RPMI7951 (cell line): ENCODE measurements around the gene PMVK. TPM values are rescaled to one million over a fixed set of nuclear protein-coding genes. Genes with fewer than 3 reads are reported as not detected.

Experiments
- DNase-seq: peaks from one replicate; pipeline ENCODE4 v3.0.0-alpha.2; 2012; ENCODE audit warnings: low read depth
- total RNA-seq: library from RNA; depleted of rRNA; stranded (reverse); fragments of >200 nt; shearing (Covaris generic); gene quantifications from 2 replicates; pipeline ENCODE4 v1.2.3, GENCODE V29; 2014; rRNA removed

PMVK gene
- total RNA-seq, 1 experiment from 2014 or later, result 8.7 TPM

DNA sequence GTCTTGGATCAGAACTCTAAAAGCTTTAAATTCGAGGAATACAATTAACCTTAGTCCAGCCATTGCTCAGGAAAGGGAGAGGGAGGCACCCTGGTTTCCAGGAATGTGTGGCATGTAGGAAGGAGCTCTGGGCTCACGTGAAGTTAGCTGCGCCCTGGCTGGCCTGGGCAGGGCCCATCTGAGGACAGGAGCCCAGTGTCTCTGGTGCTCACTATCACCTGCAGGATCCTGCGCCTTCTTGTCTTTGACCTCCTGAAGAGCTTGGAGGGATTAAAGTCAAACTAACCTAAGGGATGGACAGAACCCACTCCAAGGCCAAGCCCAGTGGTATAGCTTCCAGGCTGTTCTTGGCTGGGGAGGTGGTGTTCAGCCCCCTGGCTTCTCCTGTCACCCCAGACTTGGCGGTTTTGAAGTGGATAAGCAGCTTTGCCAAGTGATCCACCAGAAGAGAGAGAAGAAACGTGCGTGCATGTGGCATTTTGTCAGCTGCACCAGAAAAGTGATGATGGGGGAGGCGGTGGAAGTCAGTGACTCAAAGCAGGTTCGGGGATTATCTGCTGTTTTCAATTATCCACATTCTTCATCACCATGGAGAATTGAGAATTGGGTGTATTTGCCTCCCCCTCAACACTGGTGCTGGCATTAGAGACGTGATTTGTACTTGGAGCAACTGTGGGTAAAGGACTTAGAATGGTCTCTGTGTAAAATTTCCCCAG is 54.5 kb downstream of the PMVK start:
- no peak for DNase-seq

DNA sequence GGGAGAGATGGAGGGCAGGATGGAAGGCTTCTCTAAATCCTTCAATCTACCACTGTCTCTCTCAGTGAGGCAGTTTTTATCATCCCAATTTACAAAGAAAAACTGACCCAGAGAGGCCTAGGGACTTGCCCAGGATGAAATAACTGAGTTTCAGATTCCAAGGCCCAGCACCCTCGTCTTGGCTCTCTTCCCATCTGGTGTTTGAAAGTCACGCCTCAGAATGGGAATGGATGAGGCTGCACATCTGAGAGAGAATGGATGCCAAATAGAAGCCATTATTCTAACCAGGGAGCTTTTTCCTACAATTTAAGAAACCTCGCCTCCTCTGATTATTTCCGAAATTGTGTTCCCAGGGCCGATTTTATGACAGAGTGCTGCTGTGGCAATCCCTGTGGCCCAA is 55.8 kb downstream of the PMVK start:
- DNase-seq, result no peak

DNA sequence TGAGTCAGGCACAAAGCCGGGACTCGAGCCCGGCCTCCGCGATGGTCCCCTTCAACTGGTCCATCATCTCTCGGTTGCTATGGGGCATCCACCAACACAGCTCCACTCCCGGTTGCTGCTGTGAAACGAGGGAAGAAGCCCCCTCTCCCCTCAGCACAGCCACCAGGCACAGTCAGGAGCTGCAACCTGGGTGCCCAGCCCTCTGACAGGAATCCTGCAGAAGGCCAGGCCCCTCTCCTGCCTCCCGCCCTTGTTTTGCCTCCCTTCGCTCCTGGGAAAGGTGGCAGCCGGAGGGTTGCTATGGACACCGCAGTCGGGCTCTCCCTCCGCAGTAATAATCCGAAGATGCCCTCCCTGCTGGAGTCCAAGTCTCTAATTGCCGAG is 57.5 kb downstream of the PMVK start:
- no peak for DNase-seq

DNA sequence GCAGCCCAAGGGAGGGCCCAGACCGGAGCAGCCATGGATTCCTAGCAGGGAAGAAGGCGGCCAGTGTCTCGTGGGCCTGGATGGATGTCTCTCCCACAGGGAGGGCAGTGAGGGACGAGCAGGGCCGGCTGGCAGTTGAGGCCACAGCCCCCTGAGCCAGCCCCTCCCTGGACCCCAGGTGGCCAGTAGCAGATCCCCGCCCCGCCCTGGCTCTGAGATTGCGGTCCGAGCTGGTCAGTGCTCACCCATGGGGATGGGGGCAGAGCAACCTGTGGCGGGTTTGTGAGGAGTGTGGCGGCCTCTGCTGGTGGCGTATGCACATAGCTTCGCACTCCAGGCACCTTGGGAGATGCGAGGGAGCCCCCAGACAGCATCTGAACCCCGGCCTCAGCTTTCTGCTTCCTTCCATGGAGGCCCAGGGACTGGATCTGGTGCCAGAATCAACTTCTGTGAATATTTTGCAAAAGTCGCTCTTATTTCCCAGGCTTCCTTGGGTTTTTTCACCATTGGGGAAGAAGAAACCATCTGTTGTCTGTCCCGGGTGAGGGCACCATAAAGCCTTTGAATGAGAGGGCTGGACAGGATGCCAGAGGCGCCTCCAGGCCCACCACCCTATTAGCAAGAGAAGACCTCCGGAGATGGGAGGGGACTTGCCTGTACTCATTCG is 58.0 kb downstream of the PMVK start:
- peak; percentile 45 for DNase-seq

DNA sequence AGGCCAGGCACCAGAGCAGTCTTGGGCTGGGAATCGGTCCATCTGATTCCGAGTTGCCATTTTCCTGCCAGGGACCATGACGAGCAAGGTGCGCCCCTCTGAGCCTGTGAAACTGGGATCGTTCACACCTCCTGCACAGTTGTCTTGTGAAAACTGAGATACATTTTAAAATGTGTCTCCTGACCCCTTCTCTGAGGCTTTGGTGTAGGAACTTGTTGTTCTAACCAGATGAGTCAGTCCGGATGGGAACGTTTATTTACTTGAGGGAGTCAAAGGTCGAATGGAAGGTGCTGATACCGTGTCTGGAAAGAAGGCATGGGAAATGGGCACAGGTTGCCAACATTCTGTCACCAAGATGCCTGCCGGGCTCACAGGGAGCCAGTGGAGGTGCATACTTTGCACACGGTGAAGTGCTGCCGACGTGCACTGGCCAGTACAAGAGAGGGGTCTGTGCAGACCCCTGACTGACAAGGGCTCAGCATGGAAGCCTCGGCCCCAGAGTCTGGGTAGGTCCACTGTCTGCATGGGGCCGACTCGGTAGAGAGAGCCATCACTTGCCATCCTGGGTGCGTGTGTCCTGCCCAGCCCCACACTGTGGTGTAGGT is 59.0 kb downstream of the PMVK start:
- DNase-seq, result no peak

DNA sequence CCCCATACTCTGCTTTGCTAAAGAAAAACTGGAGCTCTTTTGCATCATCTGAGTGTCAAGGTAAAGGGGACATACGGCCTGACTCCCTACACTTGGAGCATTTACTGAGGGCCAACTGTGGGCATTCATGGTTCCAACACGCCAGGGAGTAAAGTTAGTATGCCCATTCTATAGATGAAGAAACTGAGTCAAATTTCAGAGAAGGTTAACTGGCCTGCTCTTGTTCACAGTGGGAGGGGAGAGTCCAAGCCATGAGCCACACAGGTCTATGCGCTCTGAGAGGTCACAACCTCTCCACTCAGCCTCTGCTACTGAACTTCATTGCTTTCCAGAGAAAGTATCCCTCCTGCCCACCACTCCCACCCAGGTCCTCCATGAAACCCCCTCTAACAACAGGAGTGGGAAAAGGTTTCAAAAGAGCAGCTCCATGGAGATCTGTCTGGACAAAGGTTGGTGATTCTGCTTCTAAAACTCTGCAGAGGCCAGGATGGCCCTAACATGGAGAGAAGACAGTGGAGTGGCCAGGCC is 59.6 kb downstream of the PMVK start:
- DNase-seq, result no peak

Other genes with a start within 250 kb of the PMVK start
- gene KCNN3, start 66.4 kb downstream of the PMVK start, total RNA-seq, result 0.29 and 0.72 TPM in 2 replicates
- 14.7 and 23.3 TPM in 2 replicates for gene PBXIP1, start 19.4 kb upstream of the PMVK start, total RNA-seq
- gene PYGO2, start 25.1 kb upstream of the PMVK start, total RNA-seq, result 16.1 and 18.4 TPM in 2 replicates
- 111 and 115 TPM in 2 replicates for gene SHC1, start 34.0 kb upstream of the PMVK start, total RNA-seq
- gene CKS1B, start 38.0 kb upstream of the PMVK start, total RNA-seq, result 344 and 400 TPM in 2 replicates
- gene FLAD1, start 46.6 kb upstream of the PMVK start, total RNA-seq, result 22.5 and 26.0 TPM in 2 replicates
- 1.7 TPM in 1 of 2 replicates, not detected in the other for gene LENEP, start 56.9 kb upstream of the PMVK start, total RNA-seq
- 4.9 and 6.9 TPM in 2 replicates for gene ZBTB7B, start 66.1 kb upstream of the PMVK start, total RNA-seq
- not detected in 2 replicates for gene DCST2, start 97.1 kb upstream of the PMVK start, total RNA-seq
- gene DCST1, start 97.1 kb upstream of the PMVK start, total RNA-seq, result not detected in 2 replicates
- 30.6 and 31.8 TPM in 2 replicates for gene ADAM15, start 114.6 kb upstream of the PMVK start, total RNA-seq
- gene EFNA4, start 127.0 kb upstream of the PMVK start, total RNA-seq, result 4.7 and 5.8 TPM in 2 replicates
- gene EFNA3, start 142.1 kb upstream of the PMVK start, total RNA-seq, result 0.48 and 0.68 TPM in 2 replicates
- 0.59 and 2.5 TPM in 2 replicates for gene EFNA1, start 191.2 kb upstream of the PMVK start, total RNA-seq
- gene SLC50A1, start 199.1 kb upstream of the PMVK start, total RNA-seq, result 24.2 and 32.5 TPM in 2 replicates
- gene DPM3, start 203.8 kb upstream of the PMVK start, total RNA-seq, result 65.8 and 168 TPM in 2 replicates
- gene KRTCAP2, start 236.6 kb upstream of the PMVK start, total RNA-seq, result 169 and 172 TPM in 2 replicates
- 2.3 and 2.9 TPM in 2 replicates for gene TRIM46, start 237.1 kb upstream of the PMVK start, total RNA-seq